HG03432 (cell line): ENCODE data around the gene LRRC26.

Experiments
- ATAC-seq: cut with Tn5 transposase; IDR thresholded peaks from one replicate; pipeline ENCODE4 v1.9.1; 2021; ENCODE audit warnings: mild to moderate bottlenecking, moderate library complexity; ENCODE audit not compliant: unreplicated experiment

Gene LRRC26

GRCh38 chr9:137168904-137169856 lies 671 bp downstream of the LRRC26 start:
- no peak for ATAC-seq

- no peak for ATAC-seq
These were observed 1.3 kb downstream of the LRRC26 start for GRCh38 chr9:137168573-137168903.

- no peak for ATAC-seq
These were observed 1.9 kb downstream of the LRRC26 start for GRCh38 chr9:137167747-137168572.

GRCh38 chr9:137167277-137167746 lies 2.5 kb downstream of the LRRC26 start:
- ATAC-seq = no peak

GRCh38 chr9:137166380-137167229 lies 3.2 kb downstream of the LRRC26 start:
- no peak for ATAC-seq

DNA sequence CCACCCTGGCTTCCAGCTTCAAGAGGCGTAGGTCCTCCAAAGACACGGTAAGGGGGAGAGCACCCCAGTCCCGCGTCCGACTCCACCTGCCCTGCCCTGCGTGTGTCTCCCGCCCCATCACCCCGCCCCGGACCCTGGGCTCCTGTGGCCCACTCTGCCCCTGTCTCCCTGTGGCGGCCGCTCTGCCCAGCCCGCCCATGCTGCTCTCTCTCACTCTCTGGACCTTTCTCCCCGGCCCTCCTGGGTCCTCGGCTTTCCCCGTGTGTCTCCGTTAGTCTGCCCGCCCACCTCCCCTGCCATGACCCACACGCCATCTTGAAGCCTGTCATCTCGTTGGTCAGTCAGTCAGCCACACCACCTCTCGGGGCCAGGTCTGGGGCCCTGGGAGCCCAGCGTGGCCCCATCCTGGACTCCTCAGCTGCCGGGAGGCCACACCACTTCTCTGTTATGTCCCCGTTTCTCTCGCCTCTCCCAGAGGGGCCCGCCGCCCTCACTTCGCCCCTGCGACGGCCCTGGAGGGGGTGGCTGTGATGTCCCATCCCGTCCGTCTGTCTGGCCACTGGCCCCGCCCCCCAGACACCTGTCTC lies 4.5 kb downstream of the LRRC26 start:
- ATAC-seq = no peak

DNA sequence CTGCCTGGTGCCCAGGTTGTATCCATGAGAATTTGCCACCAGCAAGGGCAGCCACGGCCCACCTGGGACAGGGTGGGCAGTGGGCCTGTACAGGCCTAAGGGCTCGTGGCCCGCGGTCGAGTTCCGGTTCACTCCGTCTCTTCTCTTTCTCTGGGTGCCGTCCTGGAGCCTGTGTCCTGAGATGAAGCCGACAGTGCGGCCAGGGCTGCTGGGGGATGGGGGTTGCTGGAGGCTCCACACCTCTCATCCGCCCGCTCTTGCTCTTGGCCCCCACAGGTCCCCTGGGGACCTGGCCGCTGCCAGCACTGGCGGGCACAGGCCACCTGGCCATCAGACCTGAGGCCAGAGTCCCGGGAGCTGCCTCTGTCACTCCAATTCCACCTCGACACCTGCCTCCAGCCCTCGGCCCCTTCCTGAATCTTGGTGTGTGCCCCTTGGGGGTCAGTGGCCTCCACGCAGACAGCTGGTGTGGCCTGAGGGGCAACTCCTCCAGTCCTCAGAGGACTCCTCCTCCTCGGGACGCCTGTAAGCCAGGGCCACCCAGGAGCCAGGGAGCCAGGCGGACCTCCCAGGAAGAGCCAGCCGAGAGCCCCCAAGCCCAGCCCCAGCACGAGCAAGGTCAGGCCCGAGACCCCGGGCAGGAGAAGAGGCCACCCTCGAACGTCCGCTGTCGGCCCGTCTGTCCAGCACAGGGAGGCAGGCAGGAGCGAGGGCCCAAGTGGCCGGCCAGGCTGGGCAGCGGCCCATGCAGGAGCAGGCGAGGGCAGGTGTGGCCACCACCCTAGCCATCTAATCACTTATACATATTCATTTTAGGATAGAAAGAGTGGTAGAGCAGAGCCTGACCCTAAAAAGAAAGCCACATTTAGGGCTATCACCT lies 5.2 kb downstream of the LRRC26 start:
- ATAC-seq = no peak

- no peak for ATAC-seq
These were observed 6.0 kb downstream of the LRRC26 start for GRCh38 chr9:137163805-137164204.

GRCh38 chr9:137163365-137163715 lies 6.5 kb downstream of the LRRC26 start:
- no peak for ATAC-seq

DNA sequence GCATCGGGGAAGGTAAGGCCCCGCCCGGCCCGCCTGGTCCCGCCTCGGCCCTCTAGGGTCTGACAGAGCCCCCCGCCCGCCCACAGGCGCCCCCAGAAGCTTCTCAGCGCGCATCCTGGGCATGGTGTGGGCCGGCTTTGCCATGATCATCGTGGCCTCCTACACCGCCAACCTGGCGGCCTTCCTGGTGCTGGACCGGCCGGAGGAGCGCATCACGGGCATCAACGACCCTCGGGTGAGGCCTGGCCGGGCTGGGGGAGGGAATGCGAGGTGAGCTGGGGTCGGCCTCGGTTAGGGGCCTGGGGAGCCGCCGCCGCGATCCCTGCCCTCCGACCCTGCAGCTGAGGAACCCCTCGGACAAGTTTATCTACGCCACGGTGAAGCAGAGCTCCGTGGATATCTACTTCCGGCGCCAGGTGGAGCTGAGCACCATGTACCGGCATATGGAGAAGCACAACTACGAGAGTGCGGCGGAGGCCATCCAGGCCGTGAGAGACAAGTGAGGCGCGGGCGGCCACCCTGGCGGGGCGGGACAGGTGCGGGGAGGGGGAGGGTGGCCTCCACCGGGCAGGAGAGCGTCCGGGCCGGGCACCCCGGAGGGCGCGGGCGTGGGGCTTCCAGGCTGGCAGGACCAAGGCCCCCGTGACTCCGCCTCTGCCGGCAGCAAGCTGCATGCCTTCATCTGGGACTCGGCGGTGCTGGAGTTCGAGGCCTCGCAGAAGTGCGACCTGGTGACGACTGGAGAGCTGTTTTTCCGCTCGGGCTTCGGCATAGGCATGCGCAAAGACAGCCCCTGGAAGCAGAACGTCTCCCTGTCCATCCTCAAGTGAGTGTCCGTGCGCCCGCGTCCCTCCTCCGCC lies 7.1 kb downstream of the LRRC26 start:
- ATAC-seq = no peak

GRCh38 chr9:137161558-137162486 lies 8.0 kb downstream of the LRRC26 start:
- ATAC-seq = no peak

DNA sequence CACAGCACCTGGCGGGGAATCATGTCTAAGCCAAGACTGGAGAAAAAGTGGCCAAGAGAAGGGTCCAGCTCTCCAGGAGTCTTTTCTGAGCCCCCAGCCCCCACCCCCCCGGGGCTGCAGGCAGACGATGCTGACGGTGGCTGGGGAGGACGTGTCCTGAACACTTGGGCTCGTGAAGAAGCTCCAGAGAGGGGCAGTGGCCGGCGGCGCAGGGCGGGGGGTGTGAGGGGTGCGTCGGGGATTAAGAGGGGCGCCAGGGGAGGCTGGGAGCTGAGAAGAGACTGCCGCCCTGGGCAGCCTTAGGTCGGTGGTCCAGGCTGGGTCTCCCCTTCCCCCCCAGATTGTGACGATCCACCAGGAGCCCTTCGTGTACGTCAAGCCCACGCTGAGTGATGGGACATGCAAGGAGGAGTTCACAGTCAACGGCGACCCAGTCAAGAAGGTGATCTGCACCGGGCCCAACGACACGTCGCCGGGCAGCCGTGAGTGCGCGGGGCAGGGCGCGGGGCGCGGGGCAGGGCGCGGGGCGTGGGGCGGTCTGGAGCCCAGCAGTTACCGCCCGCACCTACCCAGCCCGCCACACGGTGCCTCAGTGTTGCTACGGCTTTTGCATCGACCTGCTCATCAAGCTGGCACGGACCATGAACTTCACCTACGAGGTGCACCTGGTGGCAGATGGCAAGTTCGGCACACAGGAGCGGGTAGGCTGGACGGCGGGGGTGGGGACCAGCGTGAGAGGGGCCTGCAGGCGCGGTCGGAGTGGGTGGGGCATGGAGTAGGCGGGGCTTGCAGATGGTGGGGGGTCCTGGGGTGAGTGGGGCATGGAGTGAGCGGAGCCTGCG lies 8.9 kb downstream of the LRRC26 start:
- ATAC-seq = no peak

DNA sequence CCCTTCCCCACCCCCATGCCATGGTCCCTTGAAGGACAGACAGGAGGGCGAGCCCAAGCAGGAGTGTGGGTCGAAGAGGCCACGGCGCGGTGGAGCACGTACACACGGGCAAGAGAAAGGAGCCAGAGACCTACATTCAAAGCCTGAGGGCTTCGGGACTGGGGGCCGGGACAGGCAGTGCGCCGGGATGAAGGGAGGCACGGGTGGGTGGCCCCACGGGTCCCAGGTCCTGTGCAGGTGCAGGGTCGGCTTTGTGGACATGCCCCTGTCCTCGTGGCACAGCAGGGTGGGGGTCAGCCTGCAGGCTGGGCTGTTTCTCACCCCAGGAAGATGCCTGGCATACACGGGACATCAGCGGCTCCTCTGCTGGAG lies 9.8 kb downstream of the LRRC26 start:
- ATAC-seq = no peak

DNA sequence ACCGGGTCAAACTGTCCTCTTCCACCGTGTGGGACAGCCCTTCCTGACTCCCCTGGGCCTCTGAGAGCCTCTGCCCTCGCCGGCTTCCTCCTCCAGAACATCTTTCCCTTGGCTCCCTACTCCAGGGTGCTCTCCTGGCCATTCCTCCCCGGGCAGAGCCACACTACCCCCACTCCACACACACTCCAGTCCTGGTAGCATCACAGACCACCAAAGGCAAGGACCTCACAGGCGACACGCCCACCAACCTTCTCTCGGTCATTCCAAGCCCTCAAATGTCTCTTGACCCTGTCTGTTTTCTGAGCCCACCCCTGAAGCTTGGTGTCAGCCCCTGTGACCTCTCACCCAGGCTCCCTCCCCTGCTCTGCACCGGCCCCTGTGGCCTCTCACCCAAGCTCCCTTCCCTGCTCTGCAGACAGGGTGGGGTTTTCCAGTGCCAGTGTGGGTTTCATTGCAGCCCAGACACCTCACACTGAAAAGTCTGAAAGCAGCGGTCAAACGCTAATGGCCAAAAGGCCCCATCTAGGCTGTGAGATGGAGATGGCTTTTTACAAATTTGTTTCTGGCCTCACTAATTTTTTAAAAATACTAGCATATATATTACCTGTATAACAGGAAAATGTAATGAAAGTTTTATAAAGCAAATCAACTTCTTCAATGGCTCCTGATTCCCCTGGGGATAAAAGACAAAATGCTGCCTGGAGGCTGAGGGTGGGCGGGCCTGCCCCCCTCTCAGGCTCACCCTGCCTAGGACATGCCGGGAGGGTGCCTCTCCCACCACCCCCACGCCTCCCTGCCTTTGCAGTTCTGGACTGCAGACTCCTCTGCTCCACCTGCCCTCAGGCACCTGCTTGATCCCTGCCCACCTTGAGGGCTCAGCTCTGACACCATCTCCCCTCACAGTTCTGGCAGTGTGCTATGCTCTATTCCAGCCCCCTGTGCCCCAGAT lies 10.5 kb downstream of the LRRC26 start:
- no peak for ATAC-seq

DNA sequence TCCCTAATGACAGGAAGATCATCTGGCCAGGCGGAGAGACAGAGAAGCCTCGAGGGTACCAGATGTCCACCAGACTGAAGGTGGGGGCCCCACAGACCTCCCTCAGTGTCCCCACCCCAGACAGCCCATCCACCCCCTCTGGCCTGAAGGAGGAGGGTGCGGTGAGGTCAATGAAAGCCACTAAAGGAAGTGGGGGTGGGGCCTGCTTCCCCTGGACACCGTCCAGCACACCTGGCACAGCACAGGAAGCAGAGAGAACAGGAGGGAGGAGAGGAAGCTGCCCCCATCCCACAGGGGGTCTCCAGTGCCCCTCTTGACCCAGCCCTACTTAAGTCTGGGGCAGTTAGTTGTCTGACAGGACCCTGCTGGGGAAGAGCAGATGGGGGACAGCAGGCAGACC lies 11.2 kb downstream of the LRRC26 start:
- ATAC-seq = no peak
